ENCODE results near the gene CNPY2. TPM values are rescaled to one million over a fixed set of nuclear protein-coding genes. Genes with fewer than 3 reads are reported as not detected.
"Not testable (repeated sequence)": the region's sequence is repeated elsewhere in the genome, so short reads cannot be mapped to it uniquely, and the experiment has no call there.

The CNPY2 gene
- total RNA-seq, 5 donors from 2014 or later (not counting 1 experiment from before 2014, with no cell fraction given): 52.9 to 92.8 (median 90.8) TPM

DNA sequence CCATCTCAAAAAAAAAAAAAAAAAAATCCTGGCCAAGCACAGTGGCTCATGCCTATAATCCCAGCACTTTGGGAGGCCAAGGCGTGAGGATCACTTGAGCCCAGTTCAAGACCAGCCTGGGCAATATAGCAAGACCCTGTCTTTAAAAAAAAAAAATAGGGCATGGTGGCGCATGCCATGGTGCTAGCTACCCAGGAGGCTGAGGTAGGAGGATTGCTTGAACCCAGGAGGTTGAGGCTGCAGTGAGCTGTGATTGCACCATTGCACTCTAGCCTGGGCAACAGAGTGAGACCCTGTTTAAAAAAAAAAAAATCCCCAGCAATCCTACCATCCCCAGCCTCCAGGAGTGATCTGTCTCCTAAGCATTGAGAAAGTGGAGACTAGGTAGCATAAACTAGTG is 26.5 kb upstream of the CNPY2 start:
- H3K9me3 ChIP-seq; ATAC-seq (replicated peaks in 1 of 4); CTCF ChIA-PET; H3K9me3 Mint-ChIP-seq; H3K27ac ChIP-seq (ENCODE audit: low read length); H3K4me3 Mint-ChIP-seq; H3K4me3 ChIP-seq (ENCODE audit: control insufficient read depth in 1 of 2, extremely low read depth in 1 of 2, low read length in 1 of 2); H3K27me3 ChIP-seq (replicated peaks in 1 of 2; ENCODE audit: control insufficient read depth in 2 of 2, extremely low read depth in 1 of 2, insufficient read depth in 2 of 2, low read length in 1 of 2); H3K27me3 Mint-ChIP-seq; DNase-seq: not testable (repeated sequence)
- H3K36me3 Mint-ChIP-seq: peaks cover 41% of the 10 kb centered on the region
- peaks cover 19 to 30% of the 10 kb centered on the region in 2 experiments for H3K4me1 ChIP-seq (ENCODE audit: control insufficient read depth in 1 of 2, extremely low read depth in 1 of 2, insufficient read depth in 2 of 2, low read length in 2 of 2)
- H3K27ac Mint-ChIP-seq: peak overlapping the region; percentile 76 to 80
- POLR2A ChIA-PET: interaction anchor here in 1 of 2 donors (0.7 kb wide), 1 partner anchor 15 kb away, joined by 3 read pairs; no protein-coding TSS in a partner anchor
- H3K36me3 ChIP-seq (ENCODE audit: control insufficient read depth in 2 of 2, extremely low read depth in 1 of 2, insufficient read depth in 1 of 2, low read length in 1 of 2): peaks cover 10 to 39% of the 10 kb centered on the region in 2 donors
- WGBS (ENCODE audit: insufficient coverage): no CpG with 5 or more reads among the region's 2 CpGs
- peaks cover 23 to 40% (median 39%) of the 10 kb centered on the region in 3 donors for H3K4me1 Mint-ChIP-seq

DNA sequence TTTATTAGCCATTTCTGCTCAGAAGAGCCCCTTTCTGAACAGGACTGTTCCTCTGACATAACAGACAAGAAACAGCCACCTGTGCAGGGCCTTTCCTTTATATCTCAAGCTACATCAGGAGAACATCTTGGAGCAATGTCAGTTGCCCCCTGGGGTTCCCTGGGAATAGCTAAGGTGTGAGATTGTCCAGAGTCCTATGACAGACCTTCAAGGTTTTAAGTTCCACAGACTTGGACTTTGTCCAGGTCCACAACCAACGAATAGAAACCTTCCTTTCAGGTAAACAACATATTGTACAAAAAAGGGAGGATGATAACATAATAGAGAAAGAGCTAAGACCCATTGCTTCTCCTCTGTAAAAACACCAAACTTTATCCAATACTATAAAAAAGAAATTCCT is 25.8 kb upstream of the CNPY2 start:
- Histone ChIP-seq H3K4me1 (ENCODE audit: control insufficient read depth in 1 of 2, extremely low read depth in 1 of 2, insufficient read depth in 2 of 2, low read length in 2 of 2) (peaks cover 19 to 30% of the 10 kb centered on the region in 2 experiments), H3K36me3 (ENCODE audit: control insufficient read depth in 2 of 2, extremely low read depth in 1 of 2, insufficient read depth in 1 of 2, low read length in 1 of 2) (peaks cover 7 to 33% of the 10 kb centered on the region in 2 donors), H3K4me3 (ENCODE audit: control insufficient read depth in 1 of 2, extremely low read depth in 1 of 2, low read length in 1 of 2) (no peak overlapping the region), H3K9me3 (no peaks in the 10 kb centered on the region), H3K27ac (ENCODE audit: low read length) (peak overlapping the region; percentile 51), H3K27me3 (replicated peaks in 1 of 2; ENCODE audit: control insufficient read depth in 2 of 2, extremely low read depth in 1 of 2, insufficient read depth in 2 of 2, low read length in 1 of 2) (no peaks in the 10 kb centered on the region)
- Mint-ChIP-seq H3K4me3 (no peak overlapping the region), H3K9me3 (no peaks in the 10 kb centered on the region), H3K4me1 (peaks cover 30 to 45% (median 43%) of the 10 kb centered on the region in 3 donors), H3K36me3 (peaks cover 36% of the 10 kb centered on the region), H3K27me3 (no peaks in the 10 kb centered on the region), H3K27ac (peak overlapping the region; percentile 76 to 81)
- ATAC-seq (replicated peaks in 1 of 4) (no peak), DNase-seq (no peak)
- ChIA-PET POLR2A (interaction anchor here in 1 of 2 donors (0.7 kb wide), 1 partner anchor 16 kb away, joined by 3 read pairs; no protein-coding TSS in a partner anchor), CTCF (no interaction called here)
- no CpG with 5 or more reads among the region's 1 CpG for whole genome bisulfite sequencing (ENCODE audit: insufficient coverage)

DNA sequence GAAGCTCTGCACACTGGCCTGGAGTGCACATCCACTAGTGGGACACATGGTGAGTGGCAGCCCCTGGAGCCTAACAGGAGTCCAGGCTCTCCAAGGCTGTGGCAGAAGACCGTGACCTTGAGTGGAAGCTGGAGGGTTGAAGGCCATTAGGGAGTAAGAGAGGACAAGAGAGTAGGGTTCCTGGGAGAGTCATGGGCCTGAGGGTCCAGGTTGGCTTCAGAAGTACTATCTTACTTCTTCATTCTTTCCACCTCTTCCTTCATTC is 23.3 kb upstream of the CNPY2 start:
- no peaks in the 10 kb centered on the region for H3K27me3 Mint-ChIP-seq
- H3K9me3 Mint-ChIP-seq: no peaks in the 10 kb centered on the region
- Histone ChIP-seq H3K27ac (ENCODE audit: low read length) (peak overlapping the region; percentile 87), H3K9me3 (no peaks in the 10 kb centered on the region), H3K4me3 (ENCODE audit: control insufficient read depth in 1 of 2, extremely low read depth in 1 of 2, low read length in 1 of 2) (peak overlapping the region; percentile 57 to 79), H3K36me3 (ENCODE audit: control insufficient read depth in 2 of 2, extremely low read depth in 1 of 2, insufficient read depth in 1 of 2, low read length in 1 of 2) (peaks cover 7 to 23% of the 10 kb centered on the region in 2 donors), H3K27me3 (replicated peaks in 1 of 2; ENCODE audit: control insufficient read depth in 2 of 2, extremely low read depth in 1 of 2, insufficient read depth in 2 of 2, low read length in 1 of 2) (no peaks in the 10 kb centered on the region), H3K4me1 (ENCODE audit: control insufficient read depth in 1 of 2, extremely low read depth in 1 of 2, insufficient read depth in 2 of 2, low read length in 2 of 2) (peaks cover 19 to 36% of the 10 kb centered on the region in 2 experiments)
- H3K4me3 Mint-ChIP-seq: peak overlapping the region; percentile 95 to 96 (median 95)
- ChIA-PET CTCF (interaction anchor here in 1 of 2 donors (0.8 to 2.1 kb wide), 4 partner anchors 21 to 150 kb away, joined by 3 to 18 read pairs (median 4); partner anchors contain the start of genes CNPY2, SMARCC2 and STAT2), POLR2A (interaction anchor here (0.7 to 1.7 kb wide), 4 partner anchors 19 to 21 kb away, joined by 4 to 17 read pairs (median 4); partner anchors contain the start of gene STAT2 (in 2 of the 2))
- H3K4me1 Mint-ChIP-seq: peaks cover 39 to 53% (median 53%) of the 10 kb centered on the region in 3 donors
- DNase-seq (no peak), ATAC-seq (replicated peaks in 1 of 4) (no peak)
- peak overlapping the region; percentile 100 for H3K27ac Mint-ChIP-seq
- WGBS (ENCODE audit: insufficient coverage): no CpG with 5 or more reads among the region's 1 CpG
- H3K36me3 Mint-ChIP-seq: peaks cover 25% of the 10 kb centered on the region

DNA sequence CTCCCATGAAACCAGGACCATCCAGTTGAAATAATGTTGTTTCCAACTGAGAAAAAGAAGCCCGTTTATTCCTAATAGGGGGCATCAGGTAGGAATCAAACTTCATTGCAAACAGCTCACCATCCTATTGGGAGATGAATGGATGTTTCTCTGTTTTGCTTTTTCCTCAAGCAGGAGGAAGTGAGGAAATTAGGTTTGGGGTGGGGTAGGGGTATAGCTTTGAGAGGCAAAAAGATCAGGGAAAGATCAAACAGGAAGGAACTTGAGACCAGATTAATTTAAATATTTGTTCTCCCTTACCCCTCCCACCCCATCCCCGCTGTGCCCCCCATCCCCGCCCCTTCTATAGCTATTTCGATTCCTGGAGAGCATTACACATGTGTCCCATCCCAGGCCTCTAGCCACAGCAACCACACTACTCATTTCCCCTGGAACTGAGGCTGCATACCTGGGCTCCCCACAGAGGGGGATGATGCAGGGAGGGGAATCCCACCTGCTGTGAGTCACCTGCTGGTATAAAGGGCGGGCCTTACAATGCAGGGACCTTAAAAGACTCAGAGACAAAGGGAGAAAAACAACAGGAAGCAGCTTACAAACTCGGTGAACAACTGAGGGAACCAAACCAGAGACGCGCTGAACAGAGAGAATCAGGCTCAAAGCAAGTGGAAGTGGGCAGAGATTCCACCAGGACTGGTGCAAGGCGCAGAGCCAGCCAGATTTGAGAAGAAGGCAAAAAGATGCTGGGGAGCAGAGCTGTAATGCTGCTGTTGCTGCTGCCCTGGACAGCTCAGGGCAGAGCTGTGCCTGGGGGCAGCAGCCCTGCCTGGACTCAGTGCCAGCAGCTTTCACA is 22.7 kb upstream of the CNPY2 start, which contains the start of gene IL23A:
IL23A (plus strand) TSS at position 577 of the 850 bp plus-strand sequence; CDS start at position 738, 161 bp downstream.
- Mint-ChIP-seq H3K27me3 (no peaks in the 10 kb centered on the region), H3K4me3 (peak within 1 kb of the TSS; percentile 95 to 96 (median 95)), H3K9me3 (no peaks in the 10 kb centered on the region), H3K4me1 (peaks cover 41 to 58% (median 56%) of the 10 kb centered on the region in 3 donors), H3K27ac (peak within 1 kb of the TSS; percentile 100), H3K36me3 (peaks cover 19% of the 10 kb centered on the region)
- WGBS (ENCODE audit: insufficient coverage): 8% methylated on average over 5 of the region's 9 CpGs
- DNase-seq: peak; percentile 52 to 93 (median 80)
- ChIA-PET POLR2A (interaction anchor here (0.6 to 1.7 kb wide), 11 partner anchors 13 to 1083 kb away, joined by 3 to 17 read pairs (median 4); partner anchors contain the start of genes STAT2 (in 2 of the 2) and RAB5B (in 1 of the 2)), CTCF (interaction anchor here (0.5 to 2.1 kb wide), 8 partner anchors 10 to 298 kb away, joined by 3 to 18 read pairs (median 4); partner anchors contain the start of genes CNPY2 (in 1 of the 2), SMARCC2 (in 1 of the 2) and STAT2 (in 1 of the 2))
- peaks cover 19 to 39% of the 10 kb centered on the region in 2 experiments for H3K4me1 ChIP-seq (ENCODE audit: control insufficient read depth in 1 of 2, extremely low read depth in 1 of 2, insufficient read depth in 2 of 2, low read length in 2 of 2)
- H3K27ac ChIP-seq (ENCODE audit: low read length): peak within 1 kb of the TSS; percentile 87
- H3K36me3 ChIP-seq (ENCODE audit: control insufficient read depth in 2 of 2, extremely low read depth in 1 of 2, insufficient read depth in 1 of 2, low read length in 1 of 2): peaks cover 7 to 18% of the 10 kb centered on the region in 2 donors
- ATAC-seq (replicated peaks in 1 of 4): peak; percentile 82 to 84 (median 82)
- H3K9me3 ChIP-seq: no peaks in the 10 kb centered on the region
- peak within 1 kb of the TSS; percentile 57 to 79 for H3K4me3 ChIP-seq (ENCODE audit: control insufficient read depth in 1 of 2, extremely low read depth in 1 of 2, low read length in 1 of 2)
- H3K27me3 ChIP-seq (replicated peaks in 1 of 2; ENCODE audit: control insufficient read depth in 2 of 2, extremely low read depth in 1 of 2, insufficient read depth in 2 of 2, low read length in 1 of 2): no peaks in the 10 kb centered on the region

DNA sequence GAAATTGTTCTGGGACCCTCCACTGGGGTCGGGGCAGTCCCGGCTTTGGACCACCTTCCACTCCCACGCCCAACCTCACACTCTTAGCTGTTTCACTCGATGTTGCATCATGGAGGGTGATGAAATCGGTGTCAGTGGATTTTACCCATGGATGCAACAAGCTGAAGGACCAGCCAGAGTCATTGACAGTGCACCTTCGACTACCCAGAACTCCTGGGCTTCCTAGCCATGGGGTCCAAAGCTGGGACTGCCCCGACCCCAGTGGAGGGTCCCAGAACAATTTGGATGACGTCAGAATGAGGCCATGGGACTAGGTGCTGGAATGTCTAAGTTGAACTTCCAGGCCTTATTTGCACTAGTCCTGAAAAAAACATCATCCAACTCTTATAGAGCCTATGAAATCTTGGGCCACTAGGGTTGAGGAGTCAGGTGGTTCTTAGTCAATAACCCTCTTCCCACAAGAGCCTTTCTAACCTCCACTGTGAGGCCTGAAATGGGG is 22.0 kb upstream of the CNPY2 start:
- no peaks in the 10 kb centered on the region for H3K9me3 Mint-ChIP-seq
- H3K4me1 Mint-ChIP-seq: peaks cover 48 to 65% (median 63%) of the 10 kb centered on the region in 3 donors
- Histone ChIP-seq H3K27ac (ENCODE audit: low read length) (peak overlapping the region; percentile 87), H3K36me3 (ENCODE audit: control insufficient read depth in 2 of 2, extremely low read depth in 1 of 2, insufficient read depth in 1 of 2, low read length in 1 of 2) (peaks cover 0 to 10% of the 10 kb centered on the region in 2 donors), H3K27me3 (replicated peaks in 1 of 2; ENCODE audit: control insufficient read depth in 2 of 2, extremely low read depth in 1 of 2, insufficient read depth in 2 of 2, low read length in 1 of 2) (no peaks in the 10 kb centered on the region), H3K9me3 (no peaks in the 10 kb centered on the region), H3K4me1 (ENCODE audit: control insufficient read depth in 1 of 2, extremely low read depth in 1 of 2, insufficient read depth in 2 of 2, low read length in 2 of 2) (peaks cover 20 to 46% of the 10 kb centered on the region in 2 experiments), H3K4me3 (ENCODE audit: control insufficient read depth in 1 of 2, extremely low read depth in 1 of 2, low read length in 1 of 2) (no peak overlapping the region)
- ChIA-PET CTCF (interaction anchor here in 1 of 2 donors (0.5 to 2.1 kb wide), 5 partner anchors 10 to 299 kb away, joined by 3 to 18 read pairs (median 5); partner anchors contain the start of gene STAT2), POLR2A (interaction anchor here (0.6 to 1.7 kb wide), 7 partner anchors 14 to 1083 kb away, joined by 3 to 17 read pairs (median 4); partner anchors contain the start of gene STAT2 (in 2 of the 2))
- peak overlapping the region in 2 of 3 donors; percentile 95 to 96 for H3K4me3 Mint-ChIP-seq
- ATAC-seq (replicated peaks in 1 of 4) (no peak), DNase-seq (no peak)
- H3K27ac Mint-ChIP-seq: peak overlapping the region; percentile 90 to 100
- no peaks in the 10 kb centered on the region for H3K27me3 Mint-ChIP-seq
- WGBS (ENCODE audit: insufficient coverage): 80% methylated on average over 3 of the region's 8 CpGs
- H3K36me3 Mint-ChIP-seq: peaks cover 13% of the 10 kb centered on the region
